ENCODE measurements around the gene LHCGR.

LHCGR gene

GRCh38 chr2:48715956-48716355 lies 39.6 kb downstream of the LHCGR start:
- H3K27ac ChIP-seq, result no peak overlapping the region
- no peak for DNase-seq (ENCODE audit: low spot score)
- CTCF ChIA-PET, result no interaction called here
- POLR2A ChIA-PET (ENCODE audit: low non-redundant PET), result no interaction called here
- TF ChIP-seq, protein P1, sequence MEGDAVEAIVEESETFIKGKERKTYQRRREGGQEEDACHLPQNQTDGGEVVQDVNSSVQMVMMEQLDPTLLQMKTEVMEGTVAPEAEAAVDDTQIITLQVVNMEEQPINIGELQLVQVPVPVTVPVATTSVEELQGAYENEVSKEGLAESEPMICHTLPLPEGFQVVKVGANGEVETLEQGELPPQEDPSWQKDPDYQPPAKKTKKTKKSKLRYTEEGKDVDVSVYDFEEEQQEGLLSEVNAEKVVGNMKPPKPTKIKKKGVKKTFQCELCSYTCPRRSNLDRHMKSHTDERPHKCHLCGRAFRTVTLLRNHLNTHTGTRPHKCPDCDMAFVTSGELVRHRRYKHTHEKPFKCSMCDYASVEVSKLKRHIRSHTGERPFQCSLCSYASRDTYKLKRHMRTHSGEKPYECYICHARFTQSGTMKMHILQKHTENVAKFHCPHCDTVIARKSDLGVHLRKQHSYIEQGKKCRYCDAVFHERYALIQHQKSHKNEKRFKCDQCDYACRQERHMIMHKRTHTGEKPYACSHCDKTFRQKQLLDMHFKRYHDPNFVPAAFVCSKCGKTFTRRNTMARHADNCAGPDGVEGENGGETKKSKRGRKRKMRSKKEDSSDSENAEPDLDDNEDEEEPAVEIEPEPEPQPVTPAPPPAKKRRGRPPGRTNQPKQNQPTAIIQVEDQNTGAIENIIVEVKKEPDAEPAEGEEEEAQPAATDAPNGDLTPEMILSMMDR (conservative IDR thresholded peaks at IDR 0.05; ENCODE audit: low read depth), result no peak

GRCh38 chr2:48715042-48715899 lies 40.3 kb downstream of the LHCGR start:
- peak; percentile 9 for DNase-seq (ENCODE audit: low spot score)
- TF ChIP-seq, protein P1 (conservative IDR thresholded peaks at IDR 0.05; ENCODE audit: low read depth), result no peak
- no peak overlapping the region for H3K27ac ChIP-seq
- ChIA-PET CTCF (no interaction called here), POLR2A (ENCODE audit: low non-redundant PET) (no interaction called here)

- H3K27ac ChIP-seq, result no peak overlapping the region
- TF ChIP-seq, protein P1 (conservative IDR thresholded peaks at IDR 0.05; ENCODE audit: low read depth), result no peak
- POLR2A ChIA-PET (ENCODE audit: low non-redundant PET), result no interaction called here
- no peak for DNase-seq (ENCODE audit: low spot score)
- CTCF ChIA-PET, result no interaction called here
Observed at GRCh38 chr2:48714245-48714644, 41.3 kb downstream of the LHCGR start.

- no peak overlapping the region for H3K27ac ChIP-seq
- ChIA-PET CTCF (no interaction called here), POLR2A (ENCODE audit: low non-redundant PET) (no interaction called here)
Observed at GRCh38 chr2:48713647-48714046, 41.9 kb downstream of the LHCGR start.

GRCh38 chr2:48712151-48712550 lies 43.4 kb downstream of the LHCGR start:
- POLR2A ChIA-PET (ENCODE audit: low non-redundant PET), result no interaction called here
- no peak overlapping the region for H3K27ac ChIP-seq
- TF ChIP-seq, protein P1 (conservative IDR thresholded peaks at IDR 0.05; ENCODE audit: low read depth), result no peak
- CTCF ChIA-PET, result no interaction called here
- no peak for DNase-seq (ENCODE audit: low spot score)

More at GRCh38 chr2:48713647-48714046, 41.9 kb downstream of the LHCGR start:
- DNase-seq (ENCODE audit: low spot score), result no peak
- TF ChIP-seq, protein P1 (conservative IDR thresholded peaks at IDR 0.05; ENCODE audit: low read depth), result no peak

GRCh38 chr2:48711343-48711742 lies 44.2 kb downstream of the LHCGR start:
- H3K27ac ChIP-seq, result no peak overlapping the region
- ChIA-PET POLR2A (ENCODE audit: low non-redundant PET) (no interaction called here), CTCF (no interaction called here)
- TF ChIP-seq, protein P1 (conservative IDR thresholded peaks at IDR 0.05; ENCODE audit: low read depth), result no peak
- DNase-seq (ENCODE audit: low spot score), result no peak
